GM20000 (cell line): Measurements from ENCODE around the gene KCTD2.

Experiments
- DNase-seq: peaks from one replicate; pipeline ENCODE4 v3.0.0; 2012; ENCODE audit warnings: low spot score
- CTCF ChIP-seq: IDR thresholded peaks from 2 replicates; pipeline ENCODE4 v1.5.1; 2012; ENCODE audit warnings: mild to moderate bottlenecking, control low read depth; ENCODE audit errors: extremely low read depth, missing control alignments

The KCTD2 gene

DNA sequence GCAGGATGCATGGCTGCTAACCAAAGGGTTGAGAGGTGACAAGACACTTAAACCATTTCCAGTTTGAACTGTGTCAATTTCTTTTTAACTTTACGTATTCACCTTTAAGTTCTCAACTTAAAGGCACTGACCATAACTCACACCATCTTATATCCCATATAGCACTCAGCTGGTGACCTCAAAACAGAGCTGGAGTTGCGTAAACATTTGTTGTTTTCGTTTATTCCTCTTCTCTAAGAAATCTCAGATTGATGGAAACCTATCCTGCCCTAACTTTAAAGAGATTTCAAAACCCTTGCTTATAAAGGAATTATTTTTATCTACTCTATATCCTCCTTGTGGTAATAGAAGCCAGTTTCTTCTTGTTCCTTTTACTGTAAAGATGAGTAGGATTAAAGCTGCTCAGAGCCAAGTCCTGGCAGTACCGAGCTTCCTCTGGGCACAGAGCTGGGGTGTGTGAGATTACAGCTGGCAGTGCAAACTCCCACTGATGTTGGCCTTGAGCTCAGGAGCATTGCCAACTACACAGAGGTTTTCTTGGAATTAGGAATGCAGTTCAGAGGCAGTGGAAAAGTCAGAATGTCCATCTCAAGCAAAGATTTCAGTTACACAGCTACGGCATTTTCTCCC lies 1.3 kb downstream of the KCTD2 start:
- no peak for TF ChIP-seq CTCF
- no peak for DNase-seq

DNA sequence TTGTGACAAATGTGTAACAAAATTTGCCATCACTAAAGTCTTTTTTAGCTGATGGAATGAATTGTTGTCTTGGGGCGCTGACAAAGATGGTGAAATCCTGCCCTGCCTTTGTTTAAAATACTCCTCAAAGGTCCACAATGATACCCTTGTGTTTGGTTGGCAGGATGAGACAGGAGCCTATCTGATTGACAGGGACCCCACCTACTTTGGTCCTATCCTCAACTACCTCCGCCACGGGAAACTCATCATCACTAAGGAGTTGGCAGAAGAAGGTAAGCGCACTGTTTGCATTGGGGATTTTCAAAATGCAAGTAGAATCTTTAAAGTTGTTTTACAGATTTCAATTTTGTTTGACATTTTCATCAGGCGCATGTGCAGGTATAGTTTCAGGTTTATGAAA lies 2.0 kb downstream of the KCTD2 start:
- no peak for TF ChIP-seq CTCF
- DNase-seq, result no peak

DNA sequence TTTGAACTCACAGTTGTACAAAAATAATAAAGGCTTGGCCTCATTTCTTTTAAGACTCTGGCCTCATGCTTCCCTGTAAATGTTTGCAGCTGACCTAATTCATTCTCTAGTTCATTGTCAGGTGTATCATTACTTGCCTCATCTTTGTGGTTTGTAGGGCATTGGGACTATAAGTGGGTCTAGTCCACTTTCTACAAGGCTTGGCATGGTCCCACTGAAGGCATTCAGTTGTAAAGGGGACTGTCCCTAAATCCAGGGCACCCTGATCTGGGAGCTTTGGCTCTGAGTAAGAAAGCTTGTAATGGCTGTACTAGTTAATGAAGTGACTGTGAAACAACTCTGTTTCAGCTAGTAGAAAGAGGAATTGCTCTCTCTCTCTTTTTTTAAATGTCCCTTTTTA lies 2.7 kb downstream of the KCTD2 start:
- DNase-seq, result no peak
- no peak for TF ChIP-seq CTCF

GRCh38 chr17:75051941-75052340 lies 4.9 kb downstream of the KCTD2 start:
- no peak for TF ChIP-seq CTCF
- no peak for DNase-seq

DNA sequence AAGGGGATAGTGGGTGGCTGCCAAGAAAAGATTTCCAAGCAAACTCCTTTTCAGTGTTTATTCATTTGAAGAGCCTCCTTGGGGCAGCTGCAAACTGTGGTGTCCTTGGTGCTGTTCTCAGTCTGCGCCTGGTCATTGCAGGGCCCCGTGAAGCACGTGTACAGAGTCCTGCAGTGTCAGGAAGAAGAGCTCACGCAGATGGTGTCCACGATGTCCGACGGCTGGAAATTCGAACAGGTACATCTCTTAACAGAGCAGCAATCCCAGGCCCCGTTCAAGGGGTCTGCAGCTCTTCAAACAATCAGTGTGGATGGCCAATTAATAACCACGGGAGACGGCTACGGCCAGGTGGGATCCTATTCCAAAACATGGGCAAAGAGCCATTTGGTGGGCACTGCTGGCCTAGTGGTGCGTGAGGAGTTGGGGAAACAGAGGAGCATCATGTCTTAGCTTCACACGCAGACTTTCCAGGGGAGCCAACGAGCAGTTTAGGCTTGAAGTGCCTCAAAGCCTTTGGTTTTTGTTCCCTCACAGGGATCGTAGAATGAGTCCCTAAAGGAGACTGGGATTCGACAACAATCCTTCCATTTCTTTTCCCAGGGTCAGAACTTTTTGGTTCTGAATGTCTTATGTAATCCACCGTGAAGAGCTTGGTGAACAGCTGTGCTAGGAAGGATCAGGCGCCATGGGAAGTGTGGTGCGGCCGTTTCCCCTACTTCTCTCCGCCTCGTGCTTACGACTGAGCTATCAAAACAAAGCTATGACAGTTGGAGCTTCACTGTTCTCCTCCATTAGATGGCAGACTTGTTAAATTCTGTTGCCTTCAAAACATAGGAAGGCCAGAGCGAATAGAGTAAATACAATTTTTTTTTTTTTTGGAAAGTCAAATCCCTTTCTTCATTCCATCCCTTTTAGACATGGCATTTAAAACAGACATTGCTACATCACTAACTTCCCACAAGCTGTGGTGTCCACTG lies 12.6 kb downstream of the KCTD2 start:
- DNase-seq, result no peak

DNA sequence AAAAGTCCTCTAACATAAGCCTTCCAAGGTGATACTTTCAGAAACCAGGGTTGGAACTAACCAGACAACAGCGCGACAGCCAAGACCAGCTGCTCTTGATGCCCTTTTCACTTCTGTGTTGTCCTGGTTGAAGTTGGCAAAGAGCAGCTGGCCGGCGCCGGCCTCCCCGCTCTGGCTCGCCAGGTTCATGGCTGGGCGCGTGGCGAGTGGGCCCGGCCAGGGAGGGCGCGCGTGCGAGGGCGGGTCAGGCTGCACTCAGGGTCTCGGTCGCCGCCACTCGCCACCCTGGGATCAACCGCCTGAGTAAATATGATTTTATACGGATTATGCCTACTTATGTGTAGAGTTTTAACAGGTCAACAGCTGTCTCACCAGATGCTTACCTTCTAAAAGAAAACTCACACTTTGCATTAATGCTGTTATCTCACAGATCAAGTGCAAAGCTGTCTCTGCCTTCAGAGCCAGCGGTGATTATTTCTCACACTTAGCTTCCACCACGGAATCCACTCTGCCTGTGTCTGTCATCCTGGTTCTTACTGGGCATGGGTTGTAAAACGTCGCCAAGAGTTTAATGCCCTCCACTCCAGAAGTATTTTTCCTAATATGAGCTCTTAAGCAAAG lies 13.5 kb downstream of the KCTD2 start:
- DNase-seq, result no peak
- no peak for TF ChIP-seq CTCF

More for the DNA sequence above, 12.6 kb downstream of the KCTD2 start:
- no peak for TF ChIP-seq CTCF

DNA sequence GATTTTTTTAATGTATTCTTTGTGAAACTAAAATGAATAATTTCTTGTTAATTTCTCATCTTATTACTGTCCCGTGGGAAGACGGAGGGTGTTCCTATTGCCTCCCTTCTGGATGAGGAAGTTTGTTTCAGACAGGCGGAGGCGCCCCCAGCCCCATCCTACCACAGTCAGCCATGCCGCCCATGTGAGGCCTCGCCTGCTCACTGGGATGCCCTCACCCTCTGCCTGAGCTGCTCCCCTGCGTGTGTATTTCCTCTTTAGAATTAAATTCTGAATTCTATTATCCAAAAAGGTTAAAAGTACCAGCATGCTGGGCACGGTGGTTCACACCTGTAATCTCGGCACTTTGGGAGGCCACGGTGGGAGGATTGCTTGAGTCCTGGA lies 14.0 kb downstream of the KCTD2 start:
- no peak for TF ChIP-seq CTCF
- no peak for DNase-seq
